GM12801 (cell line): ENCODE results near the gene PPOX.

Experiments
- CTCF ChIP-seq: IDR thresholded peaks from one replicate; pipeline ENCODE4 v1.5.1; 2011; ENCODE audit warnings: control low read depth; ENCODE audit not compliant: insufficient read length; ENCODE audit errors: extremely low read depth

PPOX gene

GRCh38 chr1:161138431-161138830, 27.8 kb upstream of the PPOX start:
- TF ChIP-seq CTCF = no peak

- TF ChIP-seq CTCF = no peak
These were observed 26.5 kb upstream of the PPOX start for GRCh38 chr1:161139766-161140165.

GRCh38 chr1:161140755-161141400, 25.3 kb upstream of the PPOX start:
- no peak for TF ChIP-seq CTCF

GRCh38 chr1:161145832-161146231, 20.4 kb upstream of the PPOX start:
- TF ChIP-seq CTCF = no peak

- TF ChIP-seq CTCF = no peak
These were observed 13.1 kb upstream of the PPOX start for GRCh38 chr1:161153176-161153575.

GRCh38 chr1:161153682-161154337, 12.4 kb upstream of the PPOX start, which contains the start of gene UFC1:
TSS of gene UFC1 (plus strand) at chr1:161153978. CDS start at chr1:161153998, 20 bp downstream.
- no peak for TF ChIP-seq CTCF

- no peak for TF ChIP-seq CTCF
These were observed 8.4 kb upstream of the PPOX start for GRCh38 chr1:161157867-161158266.
